Adrenal gland (tissue), 5 donors: Measurements from ENCODE around the gene OTOP3.

Source experiments
- CTCF ChIP-seq, 6 experiments: fragments of 450-650 bp in 4 of 6; fragments of 200-600 bp in 2 of 6; sonication (generic) in 1 of 6; IDR thresholded peaks; 1 replicate in 5 of 6; 2 replicates in 1 of 6; pipeline versions ENCODE4 v1.5.1 to v1.8.0; 2016 to 2021; ENCODE audit warnings: antibody characterized with exemption in 6 of 6, mild to moderate bottlenecking in 2 of 6, moderate library complexity in 1 of 6
- POLR2A ChIP-seq, 2 donors: fragments of 450-650 bp; IDR thresholded peaks; one replicate each; pipeline ENCODE4 v1.6.1; 2017; ENCODE audit warnings: antibody characterized with exemption in 2 of 2, mild to moderate bottlenecking in 2 of 2, moderate library complexity in 1 of 2
- donor health status: DM: no; HTN: no; CAD: no.

GRCh38 chr17:74960570-74961342 is 25.1 kb downstream of the OTOP3 start:
- TF ChIP-seq CTCF (IDR thresholded peaks at IDR 0.05) (peak; percentile 27 to 70 (median 56)), POLR2A (IDR thresholded peaks at IDR 0.05) (no peak)
